GM12878 (cell line): ENCODE data around the gene PPT2. TPM values are rescaled to one million over a fixed set of nuclear protein-coding genes. Genes with fewer than 3 reads are reported as not detected.

Experiments used
- ATAC-seq: fragments of 200-7000 bp; cut with Tn5 transposase; 3 replicates; pipeline ENCODE4 v1.9.1; 2020; ENCODE audit warnings: mild to moderate bottlenecking, moderate library complexity
- BruUV-seq: library from RNA; stranded (reverse); fragments of 400-500 nt; replicated peaks from 2 replicates; lab custom pipeline; 2021; lab: Mats Ljungman, UMichigan
- CTCF ChIA-PET: fragments of 300-600 bp; sonication (Branson Sonifier 250); formaldehyde crosslinking; extraction: SDS; loops from one replicate; lab custom pipeline; 2021; ENCODE audit warnings: inconsistent platforms; lab: Yijun Ruan, JAX
- POLR2A ChIA-PET: fragments of 350-600 bp; formaldehyde crosslinking; extraction: SDS; loops from one replicate; lab custom pipeline; 2021; ENCODE audit warnings: inconsistent platforms; lab: Charles Lee
- RAD21 ChIA-PET: fragments of 300-600 bp; sonication (Branson Sonifier 250); formaldehyde crosslinking; loops from one replicate; lab custom pipeline; 2023; ENCODE audit warnings: antibody characterized with exemption; ENCODE audit not compliant: unreplicated experiment; lab: Charles Lee
- SMC1A ChIA-PET: fragments of 300-600 bp; sonication (Branson Sonifier 250); formaldehyde crosslinking; loops from one replicate; lab custom pipeline; 2023; ENCODE audit not compliant: unreplicated experiment, uncharacterized antibody; lab: Charles Lee
- DNase-seq: peaks from one replicate; pipeline ENCODE4 v3.0.0-alpha.2; 2011; ENCODE audit warnings: low read depth, low spot score
- FAIRE-seq: peaks from 3 replicates; lab custom pipeline; 2011; peaks lifted over from hg19 to GRCh38; lab: Jason Lieb, UNC
- H2AFZ ChIP-seq: 2 replicates; pipeline ENCODE4 v1.6.0; 2011; ENCODE audit warnings: low read depth, low read length, control low read depth; ENCODE audit not compliant: control insufficient read depth
- H3K27ac ChIP-seq: 2 replicates; pipeline ENCODE4 v1.5.1; 2011; ENCODE audit warnings: control low read depth; ENCODE audit not compliant: control insufficient read depth, insufficient read depth
- H3K27me3 ChIP-seq, 2 experiments: replicated peaks in 1 of 2; 2 replicates each; pipeline versions ENCODE4 v1.6.0 to v1.6.1; 2011; ENCODE audit warnings: low read length in 1 of 2; ENCODE audit not compliant: control insufficient read depth in 2 of 2, insufficient read depth in 2 of 2
- H3K36me3 ChIP-seq, 2 experiments: 2 replicates each; pipeline ENCODE4 v1.5.1; 2011; ENCODE audit warnings: low read length in 1 of 2; ENCODE audit not compliant: control insufficient read depth in 2 of 2, insufficient read depth in 2 of 2
- H3K4me1 ChIP-seq: 2 replicates; pipeline ENCODE4 v1.6.1; 2011; ENCODE audit warnings: mild to moderate bottlenecking, low read length, moderate library complexity, mixed read lengths; ENCODE audit not compliant: control insufficient read depth, insufficient read depth
- H3K4me2 ChIP-seq: 2 replicates; pipeline ENCODE4 v1.6.0; 2011; ENCODE audit warnings: control low read depth; ENCODE audit not compliant: control insufficient read depth, insufficient read depth
- H3K4me3 ChIP-seq: fragments of 200-600 bp; sonication (generic); 2 replicates; pipeline ENCODE4 v1.5.1; 2016
- H3K79me2 ChIP-seq: 2 replicates; pipeline ENCODE4 v1.6.0; 2011; ENCODE audit warnings: low read length; ENCODE audit not compliant: control insufficient read depth, insufficient read depth
- H3K9ac ChIP-seq: 2 replicates; pipeline ENCODE4 v1.8.0; 2011; ENCODE audit warnings: low read length, control low read depth, mixed read lengths; ENCODE audit not compliant: control insufficient read depth, insufficient read depth
- H3K9me3 ChIP-seq: replicated peaks from 3 replicates; pipeline ENCODE4 v1.5.1; 2011; ENCODE audit warnings: mild to moderate bottlenecking, low read length; ENCODE audit not compliant: control insufficient read depth, insufficient read depth
- H4K20me1 ChIP-seq: 2 replicates; pipeline ENCODE4 v1.6.0; 2011; ENCODE audit not compliant: control insufficient read depth, insufficient read depth
- HDAC2 ChIP-seq: fragments of 200-600 bp; sonication (generic); IDR thresholded peaks from 2 replicates; pipeline ENCODE4 v1.6.1; 2017
- MXI1 ChIP-seq: fragments of 150-350 bp; IDR thresholded peaks from 2 replicates; pipeline ENCODE4 v1.6.1; 2011; ENCODE audit warnings: low read depth, mild to moderate bottlenecking, inconsistent platforms, low read length, improper control_type of control experiment
- NFYA ChIP-seq: IDR thresholded peaks from 2 replicates; pipeline ENCODE4 v1.6.1; 2011; ENCODE audit warnings: low read depth, mild to moderate bottlenecking, low read length, improper control_type of control experiment, borderline replicate concordance
- PML ChIP-seq: IDR thresholded peaks from 2 replicates; pipeline ENCODE4 v1.6.1; 2012; ENCODE audit warnings: low read length, inconsistent platforms
- SIX5 ChIP-seq: IDR thresholded peaks from 2 replicates; pipeline ENCODE4 v1.6.1; 2011; ENCODE audit warnings: mild to moderate bottlenecking, low read depth, low read length, moderate library complexity; ENCODE audit not compliant: severe bottlenecking
- ZNF592 ChIP-seq: fragments of 450-650 bp; IDR thresholded peaks from 2 replicates; pipeline ENCODE4 v1.6.1; 2017; ENCODE audit warnings: mild to moderate bottlenecking, moderate library complexity
- ZNF622 ChIP-seq: fragments of 450-650 bp; IDR thresholded peaks from 2 replicates; pipeline ENCODE4 v1.6.1; 2017; ENCODE audit warnings: mild to moderate bottlenecking, inconsistent platforms
- WGBS: methylation state at CpG from one replicate; pipeline ENCODE4 v1.1.6; 2016; ENCODE audit warnings: low lambda C conversion rate; ENCODE audit not compliant: insufficient replicate concordance, insufficient coverage; ENCODE audit errors: missing lambda C conversion rate; 5-methylcytosine and 5-hydroxymethylcytosine counted together
- in situ Hi-C: fragments of 300-500 bp; cut with MboI; formaldehyde crosslinking; loops from 9 replicates; pipeline ENCODE4 v1.14.3; 2018; ENCODE audit warnings: mixed read lengths
- intact Hi-C: fragments of 100-400 bp; cut with micrococcal nuclease; formaldehyde crosslinking; loops from one replicate; pipeline ENCODE4 v1.14.2; 2022; ENCODE audit not compliant: unreplicated experiment
- polyA plus RNA-seq, 11 experiments: library from polyadenylated mRNA; depleted of rRNA in 4 of 11; unstranded in 6 of 11; stranded (reverse) in 5 of 11; fragments of >200 nt; fragmentation: Nextera tagmentation in 4 of 11; fragmentation: Illumina TruSeq in 1 of 11; extraction: Ambion mirVana in 4 of 11; extraction: Trizol in 1 of 11; gene quantifications; 1 replicate in 1 of 11; 2 replicates in 10 of 11; pipeline versions ENCODE4 v1.2.1 to v1.2.3, GENCODE V29; 2011 to 2016; ENCODE audit warnings: inconsistent platforms in 2 of 11, missing spikeins in 2 of 11, low read depth in 1 of 11
- total RNA-seq, 4 experiments: library from RNA; depleted of rRNA in 3 of 4; stranded (reverse); fragments of >200 nt in 3 of 4; fragmentation: Illumina TruSeq in 1 of 4; extraction: Trizol in 1 of 4; gene quantifications; 2 replicates each; pipeline versions ENCODE4 v1.2.1 to v1.2.3, GENCODE V29; 2013 to 2021

PPT2 gene
- total and polyA plus RNA-seq, 10 of the 15 experiments (the other 5 are each of a cell fraction or from before 2014, with no cell fraction given): 1.3 to 25.5 (median 5.5) TPM

- Histone ChIP-seq H2AFZ (no peak overlapping the region), H4K20me1 (no peaks in the 10 kb centered on the region), H3K9ac (no peak overlapping the region), H3K27me3 (peaks cover 7 to 12% of the 10 kb centered on the region in 2 experiments), H3K4me1 (no peaks in the 10 kb centered on the region), H3K27ac (no peak overlapping the region), H3K4me2 (no peak overlapping the region), H3K4me3 (no peak overlapping the region), H3K9me3 (no peaks in the 10 kb centered on the region; the same call in 2 of the 3 replicates), H3K36me3 (no peaks in the 10 kb centered on the region), H3K79me2 (no peaks in the 10 kb centered on the region)
- ChIA-PET RAD21 (no interaction called here), CTCF (no interaction called here), POLR2A (interaction anchor here (0.6 kb wide), 1 partner anchor 10 kb away, joined by 4 read pairs; no protein-coding TSS in a partner anchor), SMC1A (no interaction called here)
- no peak for TF ChIP-seq HDAC2
- TF ChIP-seq ZNF592: no peak
- no peak for TF ChIP-seq NFYA
- no peak for TF ChIP-seq MXI1
- TF ChIP-seq SIX5: no peak
- TF ChIP-seq PML: no peak
- TF ChIP-seq ZNF622: no peak
- intact Hi-C loops: no loop called here
- FAIRE-seq: no peak
- 49% methylated on average over 4 of the region's 4 CpGs for WGBS
- DNase-seq: no peak
- in situ Hi-C loops: no loop called here
- no TSS peak for BruUV-seq
- no peak for ATAC-seq
These were observed 7.3 kb upstream of the PPT2 start for GRCh38 chr6:32146687-32147086.
